Panc1 (cell line): ENCODE measurements around the gene LRMDA. TPM values are rescaled to one million over a fixed set of nuclear protein-coding genes. Genes with fewer than 3 reads are reported as not detected.

Source experiments
- ATAC-seq: fragments of 200-7000 bp; cut with Tn5 transposase; 2 replicates; pipeline ENCODE4 v1.9.1; 2020; ENCODE audit warnings: mild to moderate bottlenecking, moderate library complexity
- BruUV-seq: library from RNA; stranded (reverse); fragments of 400-500 nt; replicated peaks from 2 replicates; lab custom pipeline; 2021; lab: Mats Ljungman, UMichigan
- CTCF ChIA-PET: fragments of 300-600 bp; sonication (Branson Sonifier 250); formaldehyde crosslinking; loops from one replicate; lab custom pipeline; 2022; ENCODE audit warnings: antibody characterized with exemption; lab: Charles Lee
- POLR2A ChIA-PET: fragments of 300-600 bp; sonication (Branson Sonifier 250); formaldehyde crosslinking; loops from one replicate; lab custom pipeline; 2022; ENCODE audit warnings: antibody characterized with exemption; lab: Charles Lee
- DNase-seq: peaks from one replicate; pipeline ENCODE4 v3.0.0-alpha.2; 2010; ENCODE audit warnings: low read depth, low spot score
- H3K27ac ChIP-seq: 2 replicates; pipeline ENCODE4 v1.5.1; 2011; ENCODE audit warnings: mild to moderate bottlenecking, low read length, inconsistent platforms
- H3K27me3 ChIP-seq: fragments of 200-500 bp; sonication (Bioruptor generic); 2 replicates; pipeline ENCODE4 v1.6.0; 2014; ENCODE audit warnings: low read length, inconsistent platforms; ENCODE audit not compliant: control insufficient read depth, insufficient read depth
- H3K36me3 ChIP-seq: fragments of 200-500 bp; sonication (Bioruptor generic); 2 replicates; pipeline ENCODE4 v1.5.1; 2014; ENCODE audit warnings: inconsistent platforms, mild to moderate bottlenecking, low read length, moderate library complexity; ENCODE audit not compliant: control insufficient read depth, insufficient read depth
- H3K4me1 ChIP-seq: 2 replicates; pipeline ENCODE4 v1.5.1; 2011; ENCODE audit warnings: inconsistent platforms, mild to moderate bottlenecking, low read length, moderate library complexity; ENCODE audit not compliant: control insufficient read depth, insufficient read depth
- H3K4me3 ChIP-seq, 2 experiments: 2 replicates each; pipeline ENCODE4 v1.5.1; 2011 to 2012; ENCODE audit warnings: low read depth in 2 of 2, low read length in 2 of 2, mild to moderate bottlenecking in 2 of 2, inconsistent platforms in 1 of 2, moderate library complexity in 1 of 2
- H3K9me3 ChIP-seq: fragments of 200-500 bp; sonication (Bioruptor generic); 2 replicates; pipeline ENCODE4 v1.5.1; 2014; ENCODE audit warnings: low read depth, mild to moderate bottlenecking, inconsistent platforms, low read length, moderate library complexity; ENCODE audit not compliant: control insufficient read depth, insufficient read depth
- CTCF ChIP-seq: fragments of 450-650 bp; IDR thresholded peaks from 2 replicates; pipeline ENCODE4 v1.5.1; 2017; ENCODE audit warnings: mild to moderate bottlenecking
- POLR2AphosphoS5 ChIP-seq: IDR thresholded peaks from 2 replicates; pipeline ENCODE4 v1.6.1; 2012; ENCODE audit warnings: mild to moderate bottlenecking, low read depth, low read length, moderate library complexity
- REST ChIP-seq, 2 experiments: IDR thresholded peaks; 2 replicates each; pipeline ENCODE4 v1.6.1; 2011 to 2012; ENCODE audit warnings: low read depth in 2 of 2, control low read depth in 1 of 2, low read length in 1 of 2, mild to moderate bottlenecking in 1 of 2, moderate library complexity in 1 of 2; ENCODE audit not compliant: insufficient read depth in 1 of 2
- SIN3A ChIP-seq: IDR thresholded peaks from 2 replicates; pipeline ENCODE4 v1.6.1; 2012; ENCODE audit warnings: low read depth, mild to moderate bottlenecking, low read length, moderate library complexity, borderline replicate concordance; ENCODE audit not compliant: insufficient read depth
- TCF7L2 ChIP-seq: IDR thresholded peaks from 2 replicates; pipeline ENCODE4 v1.6.1; 2011; ENCODE audit warnings: mild to moderate bottlenecking, low read depth, low read length, inconsistent platforms
- in situ Hi-C: cut with HindIII; loops from 2 replicates; pipeline ENCODE4 v1.10.0; 2016; ENCODE audit warnings: low sequenced_read_pairs, low pct_unique_long_range_greater_than_20kb
- intact Hi-C: fragments of 100-400 bp; cut with micrococcal nuclease; formaldehyde crosslinking; loops from one replicate; pipeline ENCODE4 v1.10.0; 2022; ENCODE audit not compliant: unreplicated experiment
- total RNA-seq: library from RNA; stranded (reverse); gene quantifications from one replicate; pipeline ENCODE4 v1.2.1, GENCODE V29; 2021; ENCODE audit not compliant: unreplicated experiment

LRMDA gene
- total RNA-seq, 1 experiment from 2014 or later: 1.2 TPM

- in situ Hi-C loops (no loop called here), intact Hi-C loops (no loop called here)
- Histone ChIP-seq H3K4me1 (no peaks in the 10 kb centered on the region), H3K27ac (no peak overlapping the region), H3K4me3 (no peak overlapping the region), H3K9me3 (no peaks in the 10 kb centered on the region), H3K27me3 (no peaks in the 10 kb centered on the region; the same call in 1 of the 2 replicates), H3K36me3 (no peaks in the 10 kb centered on the region)
- POLR2A ChIA-PET: no interaction called here
- DNase-seq (no peak), ATAC-seq (no peak)
- TF ChIP-seq POLR2AphosphoS5: no peak
- no peak for TF ChIP-seq CTCF
- no peak for TF ChIP-seq TCF7L2
- TF ChIP-seq REST (IDR thresholded peaks at IDR 0.05; ENCODE audit: insufficient read depth in 1 of 2, low read depth in 2 of 2, low read length in 1 of 2): no peak
- no peak for TF ChIP-seq SIN3A
- no TSS peak for BruUV-seq
- CTCF ChIA-PET: no interaction called here
Measured at GRCh38 chr10:75441682-75442081, 10.3 kb downstream of the LRMDA start.

- Histone ChIP-seq H3K4me3 (no peak overlapping the region), H3K9me3 (no peaks in the 10 kb centered on the region), H3K27ac (no peak overlapping the region), H3K27me3 (no peaks in the 10 kb centered on the region; the same call in 1 of the 2 replicates), H3K4me1 (no peaks in the 10 kb centered on the region), H3K36me3 (no peaks in the 10 kb centered on the region)
- POLR2A ChIA-PET: no interaction called here
- intact Hi-C loops (no loop called here), in situ Hi-C loops (no loop called here)
- no peak for DNase-seq
- TF ChIP-seq SIN3A: no peak
- TF ChIP-seq POLR2AphosphoS5: no peak
- no peak for TF ChIP-seq TCF7L2
- no peak for TF ChIP-seq REST (IDR thresholded peaks at IDR 0.05; ENCODE audit: insufficient read depth in 1 of 2, low read depth in 2 of 2, low read length in 1 of 2)
- no peak for TF ChIP-seq CTCF
- no TSS peak for BruUV-seq
- CTCF ChIA-PET: no interaction called here
- no peak for ATAC-seq
Measured at GRCh38 chr10:75443362-75443761, 11.9 kb downstream of the LRMDA start.
